Prostate gland (tissue), 2 donors: ENCODE results near the gene NDUFS2. TPM values are rescaled to one million over a fixed set of nuclear protein-coding genes. Genes with fewer than 3 reads are reported as not detected.

Experiments
- DNase-seq: peaks from one replicate; pipeline ENCODE4 v3.0.0-alpha.2; 2019; ENCODE audit warnings: low spot score
- H3K27ac ChIP-seq, 2 donors: fragments of 200-600 bp; sonication (generic); 2 replicates each; pipeline ENCODE4 v1.5.1; 2017 to 2019
- H3K27me3 ChIP-seq: fragments of 200-600 bp; sonication (generic); replicated peaks from 2 replicates; pipeline ENCODE4 v1.5.1; 2019; ENCODE audit not compliant: insufficient read depth
- H3K36me3 ChIP-seq, 2 donors: fragments of 200-600 bp; sonication (generic); 1 replicate in 1 of 2; 2 replicates in 1 of 2; pipeline versions ENCODE4 v1.5.1 to v1.8.1; 2017 to 2019
- H3K4me1 ChIP-seq: fragments of 200-600 bp; sonication (generic); replicated peaks from 2 replicates; pipeline ENCODE4 v1.5.1; 2019
- H3K4me3 ChIP-seq, 2 donors: fragments of 200-600 bp; sonication (generic); 2 replicates each; pipeline ENCODE4 v1.5.1; 2017 to 2019
- H3K9me3 ChIP-seq: fragments of 200-600 bp; sonication (generic); 2 replicates; pipeline ENCODE4 v1.5.1; 2017
- POLR2A ChIP-seq: fragments of 450-650 bp; IDR thresholded peaks from one replicate; pipeline ENCODE4 v1.6.1; 2016; ENCODE audit warnings: antibody characterized with exemption, mild to moderate bottlenecking
- POLR2AphosphoS5 ChIP-seq: sonication (generic); formaldehyde crosslinking; IDR thresholded peaks from one replicate; pipeline ENCODE4 v1.6.1; 2017; ENCODE audit warnings: antibody characterized with exemption
- WGBS: methylation state at CpG from one replicate; pipeline ENCODE4 v1.1.5; 2018; 5-methylcytosine and 5-hydroxymethylcytosine counted together
- intact Hi-C: fragments of 100-400 bp; cut with DNase I; formaldehyde crosslinking; loops from one replicate; pipeline ENCODE4 v1.14.2; 2022
- total RNA-seq, 2 donors: library from RNA; depleted of rRNA; stranded (reverse); fragments of >200 nt; gene quantifications; one replicate each; pipeline ENCODE4 v1.1.0, GENCODE V29; 2016
- TF ChIP-seq, protein P1 (sequence below), 4 experiments: fragments of 200-600 bp in 2 of 4; fragments of 450-650 bp in 2 of 4; sonication (generic) in 2 of 4; IDR thresholded peaks; 1 replicate in 3 of 4; 2 replicates in 1 of 4; pipeline ENCODE4 v1.5.1; 2016 to 2019; ENCODE audit warnings: antibody characterized with exemption in 4 of 4, mild to moderate bottlenecking in 2 of 4, moderate library complexity in 2 of 4

NDUFS2 gene
- total RNA-seq, 2 donors from 2014 or later, result 108 to 111 TPM

DNA sequence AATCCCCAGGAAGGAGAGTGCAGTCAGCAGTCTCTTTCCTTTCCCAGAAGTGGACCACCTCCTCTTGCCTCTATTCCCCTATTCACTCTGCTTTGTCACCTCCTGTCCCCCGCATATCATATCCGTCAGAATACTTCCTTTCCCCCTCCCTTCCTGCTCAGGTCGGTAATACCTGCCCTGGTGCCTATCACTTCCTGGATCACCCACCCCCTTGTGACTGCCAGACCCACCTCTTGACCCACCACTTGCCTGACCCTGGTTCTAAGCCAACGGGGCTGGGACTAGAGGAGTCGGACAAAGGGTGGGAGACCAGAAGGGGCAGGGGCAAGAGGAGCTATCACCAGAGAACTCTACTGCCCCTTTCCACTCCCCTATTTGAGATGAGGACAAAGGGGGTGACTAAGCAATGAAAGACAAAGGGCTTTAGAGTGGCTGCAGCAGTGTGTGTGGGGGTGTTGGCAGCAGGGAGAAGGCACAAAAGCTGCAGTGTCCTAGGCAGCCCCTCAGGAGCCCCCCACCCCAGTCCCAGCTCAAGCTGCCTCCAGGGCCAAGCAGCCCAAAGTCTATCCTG lies 1.7 kb upstream of the NDUFS2 start:
- intact Hi-C loops, result loop anchor here (5.0 kb wide), 2 partner anchors 112 to 187 kb away; partner anchors contain the start of gene SDHC
- Histone ChIP-seq H3K27me3 (no peaks in the 10 kb centered on the region), H3K27ac (peak overlapping the region; percentile 96 to 97), H3K9me3 (no peaks in the 10 kb centered on the region), H3K36me3 (no peaks in the 10 kb centered on the region), H3K4me3 (no peak overlapping the region), H3K4me1 (no peaks in the 10 kb centered on the region)
- no peak for DNase-seq
- no peak for TF ChIP-seq POLR2A
- TF ChIP-seq, protein P1, sequence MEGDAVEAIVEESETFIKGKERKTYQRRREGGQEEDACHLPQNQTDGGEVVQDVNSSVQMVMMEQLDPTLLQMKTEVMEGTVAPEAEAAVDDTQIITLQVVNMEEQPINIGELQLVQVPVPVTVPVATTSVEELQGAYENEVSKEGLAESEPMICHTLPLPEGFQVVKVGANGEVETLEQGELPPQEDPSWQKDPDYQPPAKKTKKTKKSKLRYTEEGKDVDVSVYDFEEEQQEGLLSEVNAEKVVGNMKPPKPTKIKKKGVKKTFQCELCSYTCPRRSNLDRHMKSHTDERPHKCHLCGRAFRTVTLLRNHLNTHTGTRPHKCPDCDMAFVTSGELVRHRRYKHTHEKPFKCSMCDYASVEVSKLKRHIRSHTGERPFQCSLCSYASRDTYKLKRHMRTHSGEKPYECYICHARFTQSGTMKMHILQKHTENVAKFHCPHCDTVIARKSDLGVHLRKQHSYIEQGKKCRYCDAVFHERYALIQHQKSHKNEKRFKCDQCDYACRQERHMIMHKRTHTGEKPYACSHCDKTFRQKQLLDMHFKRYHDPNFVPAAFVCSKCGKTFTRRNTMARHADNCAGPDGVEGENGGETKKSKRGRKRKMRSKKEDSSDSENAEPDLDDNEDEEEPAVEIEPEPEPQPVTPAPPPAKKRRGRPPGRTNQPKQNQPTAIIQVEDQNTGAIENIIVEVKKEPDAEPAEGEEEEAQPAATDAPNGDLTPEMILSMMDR (IDR thresholded peaks at IDR 0.05), result no peak
- TF ChIP-seq POLR2AphosphoS5, result no peak
- 76% methylated on average over 5 of the region's 5 CpGs for WGBS

DNA sequence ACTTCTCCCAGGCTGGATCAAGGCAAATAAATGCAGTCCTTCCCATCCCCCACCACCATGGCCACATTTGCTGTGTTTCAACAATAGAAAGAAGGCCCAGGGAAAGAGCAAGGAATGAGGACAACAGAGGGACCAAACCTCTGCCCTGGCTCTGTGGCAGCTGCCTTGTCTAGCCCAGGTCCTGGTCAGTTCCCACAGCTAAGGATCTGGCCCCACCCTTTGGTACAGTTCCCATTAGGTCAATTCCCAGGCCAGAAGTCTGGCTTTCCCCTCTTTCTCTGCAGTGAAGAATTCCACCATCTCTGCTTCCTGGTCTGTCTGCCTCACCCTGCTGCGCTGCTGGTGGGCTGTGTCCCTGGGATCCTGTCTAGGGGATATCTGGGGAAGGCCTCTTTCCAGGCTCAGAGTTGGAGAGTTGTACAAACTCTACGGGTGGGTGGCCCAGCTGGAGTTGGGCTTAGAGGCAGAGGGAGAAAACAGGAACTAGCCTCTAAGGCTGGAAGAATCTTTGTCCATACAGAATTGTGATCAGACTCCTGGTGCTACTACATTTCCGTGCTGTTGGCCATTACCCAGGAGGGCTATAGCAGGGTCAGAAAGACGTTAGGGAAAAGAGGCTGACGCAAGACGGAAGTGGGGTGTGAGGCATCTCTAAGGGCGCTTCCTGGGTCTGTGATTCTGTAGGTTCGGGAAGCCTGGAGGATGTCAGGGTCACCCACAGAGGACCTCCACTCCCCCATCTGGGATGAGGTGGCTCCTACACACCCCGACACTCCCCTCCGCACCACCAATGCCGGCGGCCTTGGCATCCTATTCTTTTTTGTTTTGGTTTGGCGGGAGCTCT lies 953 bp upstream of the NDUFS2 start:
- intact Hi-C loops, result loop anchor here (5.0 kb wide), 2 partner anchors 111 to 186 kb away; partner anchors contain the start of gene SDHC
- TF ChIP-seq, protein P1 (IDR thresholded peaks at IDR 0.05), result no peak
- TF ChIP-seq POLR2AphosphoS5 (no peak), POLR2A (no peak)
- Histone ChIP-seq H3K4me1 (no peaks in the 10 kb centered on the region), H3K27me3 (no peaks in the 10 kb centered on the region), H3K4me3 (peak overlapping the region; percentile 62 to 69), H3K9me3 (no peaks in the 10 kb centered on the region), H3K36me3 (no peaks in the 10 kb centered on the region), H3K27ac (peak overlapping the region; percentile 96 to 97)
- peak; percentile 18 for DNase-seq
- 38% methylated on average over 13 of the region's 13 CpGs for WGBS

DNA sequence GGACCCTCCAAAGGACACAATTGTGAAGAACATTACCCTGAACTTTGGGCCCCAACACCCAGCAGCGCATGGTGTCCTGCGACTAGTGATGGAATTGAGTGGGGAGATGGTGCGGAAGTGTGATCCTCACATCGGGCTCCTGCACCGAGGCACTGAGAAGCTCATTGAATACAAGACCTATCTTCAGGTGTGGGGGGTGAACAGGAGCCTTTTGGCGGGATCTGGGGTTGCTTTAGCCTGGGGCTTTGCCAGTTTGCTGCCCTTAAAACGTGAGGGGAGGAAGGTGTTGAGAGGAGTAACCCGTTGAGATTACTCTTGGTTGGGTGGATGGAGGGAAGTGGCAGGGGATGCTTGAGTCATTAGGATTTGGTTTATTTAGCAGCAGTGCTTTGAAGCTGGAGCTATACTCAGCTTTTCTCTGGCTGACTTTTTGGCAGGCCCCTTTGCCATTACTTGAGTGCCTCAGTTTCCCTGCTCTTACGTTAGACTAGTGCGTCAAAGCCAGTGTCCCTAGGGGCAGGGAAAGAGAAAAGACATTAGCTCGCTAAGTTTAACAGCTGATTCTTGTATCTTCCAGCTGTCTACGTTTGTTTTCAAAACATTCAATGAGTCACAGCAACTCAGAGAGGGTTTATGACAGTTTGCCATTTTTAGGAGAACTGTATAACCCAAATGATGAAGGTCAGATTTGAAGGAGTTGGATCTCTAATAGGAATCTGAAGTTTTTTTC lies 4.4 kb downstream of the NDUFS2 start:
- WGBS, result 73% methylated on average over 12 of the region's 12 CpGs
- Histone ChIP-seq H3K36me3 (peaks cover 0 to 4% of the 10 kb centered on the region in 2 donors), H3K27me3 (no peaks in the 10 kb centered on the region), H3K9me3 (no peaks in the 10 kb centered on the region), H3K4me3 (no peak overlapping the region), H3K4me1 (no peaks in the 10 kb centered on the region), H3K27ac (peak overlapping the region; percentile 74 to 77)
- TF ChIP-seq, protein P1 (IDR thresholded peaks at IDR 0.05), result no peak
- TF ChIP-seq POLR2A (no peak), POLR2AphosphoS5 (no peak)
- no peak for DNase-seq
- intact Hi-C loops, result no loop called here

DNA sequence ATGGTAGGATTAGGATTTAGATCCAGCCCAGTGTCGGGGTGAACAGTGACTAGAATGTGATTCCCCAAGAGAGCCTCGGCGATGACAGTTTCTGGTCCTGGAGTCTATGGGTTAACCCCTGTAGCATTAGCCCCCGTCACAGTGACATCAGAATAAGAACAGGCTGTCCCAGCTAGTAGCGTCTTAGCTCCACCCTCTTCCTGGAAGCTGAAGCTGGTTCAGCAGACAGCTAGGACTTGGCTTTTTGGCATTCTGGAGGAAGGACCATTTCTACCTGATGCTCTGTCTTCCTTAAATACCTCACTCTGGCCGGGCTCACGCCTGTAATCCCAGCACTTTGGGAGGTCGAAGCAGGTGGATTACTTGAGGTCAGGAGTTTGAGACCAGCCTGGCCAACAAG lies 5.0 kb downstream of the NDUFS2 start:
- Histone ChIP-seq H3K4me3 (no peak overlapping the region), H3K4me1 (no peaks in the 10 kb centered on the region), H3K9me3 (no peaks in the 10 kb centered on the region), H3K27me3 (no peaks in the 10 kb centered on the region), H3K36me3 (peaks cover 0 to 8% of the 10 kb centered on the region in 2 donors), H3K27ac (peak overlapping the region; percentile 74 to 77)
- WGBS, result 61% methylated on average over 8 of the region's 8 CpGs
- peak; percentile 43 for DNase-seq
- TF ChIP-seq POLR2AphosphoS5 (peak; percentile 87), POLR2A (no peak)
- TF ChIP-seq, protein P1 (IDR thresholded peaks at IDR 0.05), result no peak
- intact Hi-C loops, result no loop called here
